GM12892 (cell line): ENCODE data around the gene SPATS2.

Experiments
- POLR2A ChIP-seq: IDR thresholded peaks from 2 replicates; pipeline ENCODE4 v1.6.1; 2011; ENCODE audit warnings: low read depth, low read length, control low read depth
- POLR2AphosphoS5 ChIP-seq: IDR thresholded peaks from 2 replicates; pipeline ENCODE4 v1.6.1; 2011; ENCODE audit warnings: low read depth, low read length, control low read depth

DNA sequence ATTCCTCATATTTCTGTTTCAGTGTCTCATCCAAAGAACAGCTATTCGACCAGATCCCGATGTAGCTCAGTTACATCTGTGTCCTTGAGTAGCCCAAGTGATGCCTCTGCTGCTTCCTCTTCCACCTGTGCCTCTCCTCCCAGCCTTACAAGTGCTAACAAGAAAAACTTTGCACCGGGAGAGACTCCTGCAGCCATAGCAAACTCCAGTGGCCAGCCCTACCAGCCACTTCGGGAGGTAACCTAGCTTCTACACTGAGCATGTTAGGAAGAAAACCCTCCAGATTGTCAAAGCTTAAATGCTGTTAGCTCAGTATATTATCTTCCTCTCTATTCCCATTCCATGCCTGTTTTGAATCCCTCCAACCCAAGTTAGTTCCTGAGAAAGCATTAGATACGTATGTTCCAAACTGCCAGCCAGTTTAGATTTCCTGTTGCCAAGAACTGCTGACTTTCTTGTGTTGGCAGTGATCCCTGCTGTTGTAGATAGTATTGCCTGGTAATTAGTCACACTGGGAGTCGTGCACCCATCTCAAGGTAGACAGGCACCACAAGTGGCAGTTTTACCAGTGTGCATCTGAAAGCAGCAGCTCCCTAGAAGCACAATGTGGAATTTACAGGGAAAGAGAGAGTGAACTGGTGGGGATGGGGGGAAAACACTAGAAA lies 157.5 kb downstream of the SPATS2 start:
- no peak for TF ChIP-seq POLR2A
- TF ChIP-seq POLR2AphosphoS5 = no peak
